NCI-H446 (cell line): ENCODE results near the gene TNK2.
"Not testable (repeated sequence)": the region's sequence is repeated elsewhere in the genome, so short reads cannot be mapped to it uniquely, and the experiment has no call there.

Source experiments
- DNase-seq, 2 experiments: peaks; one replicate each; lab custom pipeline; 2025; lab: John Stamatoyannopoulos, UW

The TNK2 gene

DNA sequence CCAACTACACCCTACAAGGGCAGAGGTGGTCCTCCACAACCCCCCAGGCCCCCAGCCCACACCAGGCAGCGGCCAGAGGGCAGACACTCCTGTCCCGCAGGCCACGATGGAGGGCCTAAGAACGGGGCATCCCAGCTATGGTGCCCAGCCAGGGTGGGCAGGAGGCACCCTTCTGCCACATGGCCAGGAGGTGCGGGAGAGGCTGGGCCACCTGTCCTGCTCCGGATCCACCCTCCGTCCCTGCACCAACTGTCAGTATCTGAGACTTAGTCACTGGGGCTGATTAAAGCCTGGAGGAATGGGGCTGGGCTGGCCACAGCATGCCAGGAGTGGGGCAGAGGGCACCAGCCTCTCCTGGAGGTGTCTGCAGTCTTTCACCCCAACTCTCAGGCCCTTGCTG is 37.9 kb downstream of the TNK2 start:
- no peak for DNase-seq

DNA sequence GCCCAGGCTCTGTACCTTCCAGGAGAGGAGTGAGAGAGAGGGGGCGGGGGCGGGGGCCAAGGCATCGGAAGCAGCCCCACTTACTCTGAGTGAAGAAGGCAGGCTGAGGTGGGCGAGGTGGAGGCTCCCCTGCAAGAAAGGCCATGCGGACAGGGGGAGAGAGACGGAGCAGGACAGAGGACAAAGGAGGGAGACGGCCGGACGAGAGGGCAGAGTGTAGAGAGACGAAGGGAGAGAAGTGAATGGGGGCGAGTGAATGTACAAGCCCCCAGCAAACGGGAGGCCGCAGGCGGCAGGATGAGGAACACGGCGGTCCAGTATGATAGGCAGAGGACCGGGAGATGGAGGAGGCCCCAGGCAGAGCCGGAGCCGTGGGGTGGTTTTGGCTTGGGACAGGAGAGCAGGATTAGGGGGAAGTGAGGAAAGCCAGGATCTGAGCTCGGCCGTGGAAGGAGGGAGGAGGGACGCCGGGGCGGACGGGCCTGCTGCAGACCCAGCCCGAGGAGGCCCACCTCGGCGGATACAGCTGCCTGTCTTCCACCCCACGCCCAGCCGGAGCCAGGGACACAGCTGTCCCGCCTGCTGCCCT is 38.8 kb downstream of the TNK2 start:
- no peak for DNase-seq

DNA sequence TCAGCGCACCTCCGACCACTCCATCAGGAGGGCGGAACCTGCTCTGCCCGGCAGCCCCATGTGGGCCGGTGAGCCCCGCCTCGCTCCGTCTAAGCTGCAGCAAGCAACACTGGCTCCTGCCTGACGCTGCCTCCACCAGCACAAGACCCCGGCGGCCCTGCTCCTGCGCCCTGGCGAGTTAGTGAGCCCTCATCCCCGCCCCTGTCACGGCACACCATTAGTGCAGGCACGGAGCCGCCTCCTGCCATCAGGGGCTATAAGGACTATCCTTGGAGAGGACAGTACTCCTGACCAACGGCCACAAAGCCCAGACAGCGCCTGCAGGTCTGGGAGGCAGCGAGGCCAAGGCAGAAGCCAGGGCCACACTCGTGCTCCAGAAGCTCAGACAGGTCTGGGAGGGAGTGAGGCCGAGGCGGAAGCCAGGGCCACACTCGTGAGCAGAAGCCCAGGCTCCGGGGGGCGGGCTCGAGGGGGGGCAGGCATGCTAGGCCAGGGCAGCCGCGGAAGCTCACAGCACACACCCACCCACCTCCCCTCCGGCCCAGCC is 39.4 kb downstream of the TNK2 start:
- no peak for DNase-seq

DNA sequence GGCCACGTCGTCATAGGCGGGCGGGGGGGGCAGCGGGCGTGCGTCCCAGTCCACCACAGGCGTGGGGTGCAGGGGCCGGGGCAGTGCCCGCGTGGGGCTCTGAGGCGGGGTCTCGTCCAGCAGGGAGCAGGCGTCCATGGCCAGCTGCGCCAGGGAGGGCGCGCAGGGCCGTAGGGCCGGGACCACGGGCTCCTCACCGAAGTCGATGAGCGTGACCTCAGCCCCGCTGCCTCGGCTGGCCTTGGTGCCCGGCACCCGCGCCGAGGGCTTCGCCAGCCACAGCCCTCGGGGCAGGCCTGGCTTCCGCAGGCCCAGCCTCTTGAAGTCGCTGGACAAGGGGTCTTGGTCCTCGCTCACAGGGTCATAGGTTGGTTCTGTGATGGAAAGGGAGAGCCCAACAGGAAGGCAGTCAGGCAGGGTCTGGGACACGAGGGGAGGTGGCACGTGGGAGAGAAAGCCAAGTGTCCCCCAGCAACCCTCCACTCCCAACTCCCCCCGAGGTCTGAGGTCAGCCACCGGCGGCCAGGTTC is 40.0 kb downstream of the TNK2 start:
- DNase-seq, result no peak

DNA sequence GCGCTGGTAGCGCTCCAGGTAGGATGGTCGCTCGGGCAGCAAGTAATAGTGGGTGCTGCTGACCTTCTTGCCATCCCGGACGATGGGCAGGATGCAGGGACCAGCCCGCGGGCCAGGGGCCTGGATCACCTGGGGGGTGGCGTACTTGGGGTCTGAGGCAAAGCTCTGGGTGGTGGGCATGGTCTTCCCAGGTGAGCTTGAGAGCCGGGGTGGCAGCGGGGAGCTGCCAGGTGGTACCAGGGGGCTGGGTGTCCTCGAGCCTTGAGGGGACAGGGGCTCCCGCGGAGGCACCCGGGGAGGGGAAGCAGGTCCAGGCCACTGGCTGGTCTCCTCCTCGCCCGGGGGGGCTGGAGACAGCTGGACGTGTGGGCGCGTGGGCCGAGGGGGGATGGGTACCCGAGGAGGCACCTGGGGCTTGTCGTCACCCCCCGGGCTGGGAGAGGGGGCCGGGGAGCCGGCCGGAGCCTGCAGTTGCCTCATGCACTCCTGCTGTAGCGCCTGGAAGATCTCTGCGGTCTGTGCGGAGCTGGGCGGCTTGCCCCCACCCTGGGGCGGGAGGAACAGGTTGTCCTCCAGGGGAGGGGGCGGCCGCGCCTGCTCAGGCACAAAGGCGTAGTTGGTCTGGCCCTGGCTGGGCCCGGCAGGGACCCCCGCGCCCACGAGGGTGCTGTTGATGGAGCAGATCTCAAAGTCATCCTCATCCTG is 40.6 kb downstream of the TNK2 start:
- no peak for DNase-seq

DNA sequence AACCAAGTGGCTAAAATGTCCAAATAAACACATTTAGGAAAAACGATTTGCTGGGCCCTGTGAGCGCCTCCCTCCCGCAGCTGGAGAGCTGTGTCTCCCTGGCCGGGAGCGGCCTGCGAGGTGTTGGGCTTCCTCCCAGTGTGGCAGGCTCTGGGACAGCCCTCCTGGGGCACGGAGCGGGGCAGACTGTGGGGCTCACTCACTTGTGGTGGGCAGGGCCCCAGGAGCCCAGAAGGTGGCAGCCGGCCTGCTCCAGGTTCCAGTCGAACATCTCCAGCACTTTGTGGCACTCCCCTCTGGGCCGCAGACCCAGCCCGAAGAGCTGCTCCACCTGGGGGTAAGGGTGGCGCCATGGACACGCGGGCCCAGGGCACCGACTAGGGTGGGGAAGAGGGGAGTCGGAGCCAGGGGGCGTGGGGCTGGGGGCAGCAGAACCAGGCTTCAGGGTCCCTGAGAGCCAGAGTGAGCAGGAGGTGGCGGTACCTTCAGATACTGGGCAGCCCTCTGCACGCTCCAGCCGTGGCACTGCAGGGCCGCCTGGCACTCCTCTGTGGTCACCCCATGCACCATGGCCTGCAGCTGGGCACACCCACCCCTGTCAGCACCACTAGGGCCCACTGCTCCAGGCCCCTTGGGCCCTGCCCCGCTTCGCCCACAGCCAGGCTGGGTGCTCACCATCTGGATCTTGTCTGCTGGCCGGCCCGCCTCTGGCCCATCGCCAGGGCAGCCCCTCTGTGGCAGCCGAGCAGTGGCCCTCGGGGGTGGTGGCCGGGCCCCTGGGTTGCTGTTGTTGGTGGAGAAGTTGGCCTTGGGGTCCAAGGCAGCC is 41.5 kb downstream of the TNK2 start:
- no peak for DNase-seq

DNA sequence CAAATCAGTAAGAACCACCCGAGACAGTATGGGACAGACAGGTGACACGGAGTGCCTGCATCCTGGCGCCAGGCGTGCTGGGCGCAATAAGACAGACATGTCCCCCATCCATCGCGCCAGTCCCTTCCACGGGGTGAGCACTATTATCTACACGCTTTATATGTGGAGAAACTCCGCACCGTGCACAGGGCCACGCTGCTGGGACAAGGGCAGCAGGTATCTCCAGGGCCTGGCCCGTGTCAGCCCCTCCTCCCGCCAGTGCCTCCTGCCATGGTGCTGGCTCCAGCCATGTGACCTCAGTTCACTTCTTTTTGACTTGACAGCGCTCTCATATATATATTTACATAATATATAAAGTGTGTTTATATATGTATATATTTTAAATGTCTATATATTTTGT is 42.6 kb downstream of the TNK2 start:
- DNase-seq, result no peak

DNA sequence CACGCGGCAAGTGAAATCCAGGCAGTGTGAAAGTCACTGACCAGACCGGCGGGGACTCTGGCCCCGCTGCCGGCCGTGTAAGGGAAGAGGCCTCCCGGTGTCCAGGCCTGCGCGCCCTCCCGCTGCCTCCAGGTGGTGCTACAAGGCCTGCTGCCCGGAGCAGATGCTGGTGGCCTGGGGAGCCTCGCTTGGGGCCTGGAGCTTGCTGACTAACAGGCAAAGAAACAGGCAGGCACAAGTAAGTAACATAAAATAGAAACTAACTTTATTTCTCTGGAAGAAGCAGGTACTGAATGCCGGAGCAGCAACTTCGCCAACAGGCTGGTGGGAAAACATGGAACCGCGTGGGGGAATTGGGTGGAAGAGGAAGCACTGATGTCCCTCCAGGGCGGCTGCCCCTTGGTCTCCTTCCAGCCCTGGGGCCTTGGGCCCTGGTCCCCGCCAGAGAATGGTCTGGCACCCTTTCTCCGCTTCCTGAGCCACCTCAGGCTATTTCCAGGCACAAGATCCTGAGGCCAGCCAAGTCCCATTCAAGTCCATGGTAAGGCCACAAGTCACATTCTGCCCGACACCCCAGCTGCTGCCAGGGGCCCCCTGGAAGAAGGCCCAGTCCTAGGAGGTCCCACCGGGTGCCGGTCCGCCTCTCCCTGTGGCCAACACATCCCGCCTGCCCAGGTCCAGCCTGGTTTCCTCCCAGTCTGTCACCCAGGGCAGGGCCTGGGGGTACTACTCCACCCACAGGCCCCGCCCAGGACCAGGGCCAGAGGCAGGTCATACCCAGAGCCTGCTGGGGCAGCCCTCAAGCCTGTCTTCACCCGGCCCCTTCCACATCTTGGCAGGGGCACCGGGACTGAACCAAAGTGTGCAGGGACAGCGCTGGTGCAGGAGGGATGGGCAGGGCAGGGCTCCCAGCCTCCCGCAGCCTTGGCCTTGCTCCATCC is 45.0 kb downstream of the TNK2 start:
- DNase-seq, result peak in 1 of 2 experiments; percentile 55

DNA sequence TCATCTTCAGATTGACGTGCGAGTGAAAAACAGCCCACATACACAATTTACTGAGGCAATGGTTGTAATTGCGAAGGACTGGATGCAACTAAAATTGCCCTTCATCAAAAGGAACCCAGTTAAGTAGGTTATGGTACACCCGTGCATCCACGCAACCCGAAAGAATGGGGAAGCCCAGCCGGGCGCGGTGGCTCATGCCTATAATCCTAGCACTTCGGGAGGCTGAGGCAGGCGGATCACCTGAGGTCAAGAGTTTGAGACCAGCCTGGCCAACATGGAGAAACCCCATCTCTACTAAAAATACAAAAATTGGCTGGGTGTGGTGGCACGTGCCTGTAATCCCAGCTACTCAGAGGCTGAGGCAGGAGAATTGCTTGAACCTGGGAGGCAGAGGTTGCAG is 46.0 kb downstream of the TNK2 start:
- not testable (repeated sequence) for DNase-seq

DNA sequence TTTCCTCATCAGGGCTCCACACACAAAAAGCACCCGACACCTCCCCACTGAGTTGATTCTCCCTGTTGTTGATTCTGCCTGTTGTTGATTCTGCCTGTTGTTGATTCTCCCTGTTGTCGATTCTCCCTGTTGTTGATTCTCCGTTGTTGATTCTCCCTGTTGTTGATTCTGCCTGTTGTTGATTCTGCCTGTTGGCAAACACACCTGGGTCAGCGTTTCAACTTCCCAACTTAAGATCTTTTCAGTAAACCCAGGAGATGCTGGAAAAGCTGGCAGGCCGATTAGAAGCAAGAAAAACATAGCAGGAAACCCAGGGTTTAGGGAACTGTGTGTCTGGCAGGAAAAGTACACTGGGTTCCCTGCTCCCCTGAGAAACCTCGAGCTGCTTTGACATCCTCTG is 47.9 kb downstream of the TNK2 start:
- no peak for DNase-seq

DNA sequence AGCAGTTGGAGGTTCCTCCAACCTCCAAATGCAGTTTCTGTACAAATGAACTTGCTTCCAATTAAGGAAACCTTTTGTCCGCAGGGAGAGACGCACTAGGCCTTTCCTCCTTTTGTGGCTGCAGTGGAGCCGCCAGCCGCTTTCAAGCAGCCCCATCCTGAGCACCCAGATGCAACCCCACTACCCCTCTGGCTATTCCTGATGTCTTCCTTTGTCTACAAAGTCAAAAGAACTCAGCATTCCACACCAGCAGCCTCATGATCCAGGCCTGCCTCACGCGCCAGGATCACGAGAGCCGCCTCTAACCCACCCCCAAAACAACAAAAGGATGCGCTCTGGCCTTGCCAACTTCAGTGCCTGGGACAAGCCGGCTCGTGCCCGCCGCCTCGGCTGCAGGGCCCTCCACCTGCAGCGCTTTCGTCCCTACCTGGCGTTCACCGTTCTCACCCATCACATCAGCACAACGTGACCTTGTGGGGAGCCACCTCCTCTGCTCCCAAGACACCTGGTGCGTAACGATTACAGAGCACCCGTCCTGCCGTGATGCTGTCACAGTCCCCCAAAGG is 48.4 kb downstream of the TNK2 start:
- no peak for DNase-seq

DNA sequence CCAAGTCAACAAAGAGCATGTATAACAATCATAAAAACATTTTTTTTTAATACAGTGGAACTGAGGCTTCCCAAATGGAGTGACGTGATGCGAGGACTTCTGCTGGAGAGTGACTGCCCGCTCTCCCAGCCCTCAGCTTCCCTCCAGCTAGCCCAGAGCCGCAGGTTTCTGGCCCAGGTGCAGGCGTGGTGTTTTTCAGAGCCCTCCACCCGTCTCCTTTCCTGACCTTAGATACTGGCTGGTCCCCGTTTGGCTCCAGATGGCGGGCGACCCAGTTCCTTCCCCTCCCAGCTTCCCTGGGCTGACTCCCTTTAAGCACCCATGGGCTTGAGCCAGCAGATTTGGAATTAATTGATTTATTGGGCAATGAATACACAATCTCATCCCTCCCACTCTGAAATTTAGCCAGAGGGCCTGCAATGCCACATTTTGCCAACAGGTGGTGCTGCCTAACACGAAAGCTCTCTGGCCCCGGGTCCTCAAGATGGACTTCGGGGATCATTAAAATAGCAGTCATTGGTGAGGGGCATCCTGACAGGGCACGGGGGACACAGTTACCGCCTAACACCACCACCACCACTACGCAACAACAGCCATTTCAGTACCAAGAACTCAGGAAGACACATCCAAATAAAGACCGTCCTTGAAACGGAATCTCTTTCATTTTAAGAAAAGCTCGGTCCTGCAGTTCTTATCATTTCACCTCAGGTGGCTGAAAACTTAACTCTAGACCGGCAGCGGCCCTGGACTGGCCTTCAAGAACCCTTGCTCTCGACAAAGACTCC is 49.1 kb downstream of the TNK2 start:
- peak; percentile 40 to 80 for DNase-seq

DNA sequence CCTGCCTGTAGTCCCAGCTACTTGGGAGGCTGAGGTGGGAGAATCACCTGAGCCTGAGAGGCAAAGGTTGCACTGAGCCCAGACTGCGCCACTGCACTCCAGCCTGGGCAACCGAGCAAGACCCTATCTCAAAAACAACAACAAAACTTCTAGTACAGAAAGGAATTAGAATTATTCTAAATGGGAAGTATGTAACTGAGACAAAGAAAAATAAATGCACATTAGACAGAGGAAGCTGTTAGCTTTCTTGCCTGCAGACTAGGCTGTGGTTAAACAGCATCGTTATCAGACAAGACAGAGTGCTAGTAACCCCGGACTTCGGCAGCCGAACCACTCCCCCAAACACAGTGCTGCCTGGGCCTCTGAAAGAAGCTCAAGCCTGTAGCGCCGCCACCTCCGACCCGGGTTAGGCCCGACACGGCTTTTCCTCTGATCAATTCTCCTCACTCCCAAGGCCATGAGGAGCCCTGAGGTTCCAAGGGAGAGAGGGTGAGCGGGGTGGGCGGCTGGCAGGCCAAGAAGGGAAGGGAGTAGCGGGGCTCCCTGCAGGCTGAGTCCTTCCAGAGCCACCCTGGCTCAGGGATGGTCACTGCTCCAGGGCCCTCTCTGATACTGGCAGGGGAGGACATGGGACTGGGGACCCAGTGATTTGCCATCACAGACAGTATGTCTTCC is 51.8 kb downstream of the TNK2 start:
- DNase-seq, result no peak

DNA sequence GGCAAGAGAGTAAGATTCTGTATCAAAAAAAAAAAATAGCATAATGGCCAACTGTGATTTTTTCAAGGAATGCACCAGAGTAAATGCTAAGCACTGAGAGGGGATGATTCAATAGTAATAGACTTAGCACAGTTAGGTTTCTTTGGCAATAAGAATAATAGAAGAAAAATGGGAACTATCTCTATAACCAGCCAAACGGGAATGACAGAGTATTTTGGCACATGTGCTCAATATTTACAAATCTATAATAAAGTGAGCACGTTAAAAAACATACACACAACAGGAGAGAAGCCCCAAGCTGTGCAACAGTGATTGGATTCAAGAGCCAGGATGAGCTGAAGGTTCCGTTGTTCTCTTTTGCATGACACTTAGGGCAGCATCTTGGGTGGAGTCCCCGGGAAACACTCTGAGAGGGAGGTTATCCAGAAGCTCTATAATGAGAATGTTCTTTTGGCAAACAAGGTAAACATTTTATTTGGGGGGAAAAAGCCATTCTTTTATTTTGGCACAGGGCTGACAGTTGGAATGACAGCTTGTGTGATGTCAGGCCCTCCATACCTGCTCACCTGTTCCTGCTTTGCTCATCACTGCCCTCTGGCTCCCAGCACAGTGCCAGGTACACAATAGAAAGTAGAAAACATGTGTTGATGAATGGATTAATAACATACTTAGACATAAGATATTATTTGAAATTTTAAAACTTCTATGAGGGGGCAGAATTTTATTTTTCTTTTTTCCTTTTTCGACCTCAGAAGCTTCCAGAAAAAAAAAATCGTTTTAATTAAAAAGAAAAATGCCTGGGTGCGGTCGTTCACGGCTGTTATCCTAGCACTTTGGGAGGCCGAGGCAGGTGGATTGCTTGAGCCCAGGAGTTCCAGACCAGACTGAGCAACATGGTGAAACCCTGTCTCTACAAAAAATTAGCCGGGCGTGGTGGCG is 52.6 kb downstream of the TNK2 start:
- no peak for DNase-seq

DNA sequence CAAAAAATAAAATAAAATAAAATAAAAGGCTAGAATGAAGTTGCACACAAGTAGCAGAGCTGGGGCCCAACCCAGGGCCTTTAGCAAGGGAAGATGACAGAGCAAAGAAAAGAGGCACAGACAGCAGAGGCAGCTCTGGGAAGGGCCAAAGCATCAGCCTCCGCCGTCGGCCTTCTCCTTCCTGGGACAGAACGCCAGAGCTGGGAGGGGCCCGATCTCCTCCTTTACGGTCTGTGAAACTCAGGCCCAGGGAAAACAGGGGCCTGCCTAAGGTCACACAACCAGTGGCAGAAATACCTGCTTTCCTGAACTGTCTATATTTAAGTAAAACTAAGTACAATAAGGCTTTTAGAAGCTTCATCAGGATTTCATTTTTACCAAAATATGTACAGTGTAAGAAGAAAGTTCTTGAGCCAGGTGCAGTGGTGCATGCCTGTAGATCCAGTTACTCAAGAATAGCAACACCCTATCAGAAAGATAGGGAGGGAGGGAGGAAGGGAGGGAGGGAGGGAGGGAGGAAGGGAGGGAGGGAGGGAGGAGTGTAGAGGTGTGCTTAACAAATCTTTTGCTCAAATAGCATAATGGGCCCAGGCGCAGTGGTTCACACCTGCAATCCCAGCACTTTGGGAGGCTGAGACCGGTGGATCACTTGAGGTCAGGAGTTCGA is 53.6 kb downstream of the TNK2 start:
- no peak for DNase-seq

DNA sequence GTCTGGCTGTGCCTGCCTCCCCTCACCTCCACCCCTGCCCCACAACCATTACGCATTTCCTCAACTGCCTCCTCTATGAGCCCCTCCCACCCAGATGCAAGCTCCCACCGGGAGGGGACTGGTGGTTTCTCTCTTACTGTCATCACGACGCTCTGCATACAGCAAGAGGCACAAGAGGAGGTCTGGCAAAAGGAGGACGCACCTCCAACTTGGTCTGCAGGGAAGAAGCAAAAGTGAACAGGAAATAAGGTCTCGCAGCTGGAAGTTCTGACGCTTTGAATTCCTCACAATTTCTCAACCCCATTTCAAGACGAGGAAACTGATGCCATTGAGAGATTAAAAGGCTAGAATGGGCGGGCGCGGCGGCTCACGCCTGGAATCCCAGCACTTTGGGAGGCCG is 54.4 kb downstream of the TNK2 start:
- DNase-seq, result no peak

DNA sequence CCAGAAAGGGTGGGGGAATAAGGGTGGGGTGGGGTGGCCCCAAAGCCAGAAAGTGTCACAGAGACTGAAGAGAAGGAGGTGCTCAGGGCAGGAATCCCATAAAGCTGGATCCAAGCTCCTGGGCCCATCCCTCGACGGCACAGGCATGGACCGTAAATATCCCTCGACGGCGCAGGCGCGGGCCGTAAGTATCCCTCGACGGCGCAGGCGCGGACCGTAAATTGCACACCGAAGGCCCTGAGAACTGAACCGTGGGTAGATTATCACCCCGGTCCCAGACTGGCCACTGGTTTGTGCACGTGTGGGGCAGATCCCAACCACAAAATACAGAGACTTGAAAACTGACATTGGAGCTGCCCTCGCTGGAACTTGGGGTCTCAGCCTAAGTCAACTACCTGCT is 55.3 kb downstream of the TNK2 start:
- DNase-seq, result no peak
